HepG2 (cell line): ENCODE data around the gene ZNF217. TPM values are rescaled to one million over a fixed set of nuclear protein-coding genes. Genes with fewer than 3 reads are reported as not detected.

Experiments used
- ATF6 ChIP-seq: sonication (generic); formaldehyde crosslinking; conservative IDR thresholded peaks from 2 replicates; pipeline ENCODE4 v1.4.0; 2020; ENCODE audit warnings: missing genetic modification reagents
- HMGXB3 ChIP-seq: sonication (generic); formaldehyde crosslinking; IDR thresholded peaks from 2 replicates; pipeline ENCODE4 v1.4.0; 2020; ENCODE audit warnings: missing genetic modification reagents, borderline replicate concordance
- KLF12 ChIP-seq: sonication (generic); formaldehyde crosslinking; IDR thresholded peaks from 2 replicates; pipeline ENCODE4 v1.4.0; 2020; ENCODE audit warnings: missing genetic modification reagents, borderline replicate concordance
- KMT2B ChIP-seq: IDR thresholded peaks from 2 replicates; pipeline ENCODE4 v1.6.1; 2016; ENCODE audit warnings: missing genetic modification reagents, missing compliant biosample characterization
- MED1 ChIP-seq: sonication (generic); formaldehyde crosslinking; IDR thresholded peaks from 2 replicates; pipeline ENCODE4 v1.4.0; 2020; ENCODE audit warnings: missing genetic modification reagents
- PHF8 ChIP-seq: sonication (generic); formaldehyde crosslinking; IDR thresholded peaks from 2 replicates; pipeline ENCODE4 v1.5.0; 2020; ENCODE audit warnings: missing genetic modification reagents
- RBM39 ChIP-seq: fragments of 200-400 bp; formaldehyde crosslinking; IDR thresholded peaks from one replicate; pipeline ENCODE4 v1.6.1; 2018; ENCODE audit warnings: antibody characterized with exemption, mild to moderate bottlenecking, low read depth, low read length; ENCODE audit not compliant: poor library complexity, severe bottlenecking
- TBX3 ChIP-seq: fragments of 450-650 bp; IDR thresholded peaks from 2 replicates; pipeline ENCODE4 v1.6.1; 2017; ENCODE audit warnings: antibody characterized with exemption, mild to moderate bottlenecking, inconsistent platforms, borderline replicate concordance
- TRAFD1 ChIP-seq: sonication (generic); formaldehyde crosslinking; IDR thresholded peaks from 2 replicates; pipeline ENCODE4 v1.5.1; 2020; ENCODE audit warnings: missing genetic modification reagents, mild to moderate bottlenecking, borderline replicate concordance
- ZNF235 ChIP-seq: sonication (generic); formaldehyde crosslinking; IDR thresholded peaks from 2 replicates; pipeline ENCODE4 v1.8.1; 2023; ENCODE audit warnings: mild to moderate bottlenecking, missing genetic modification reagents, borderline replicate concordance
- ZNF256 ChIP-seq: sonication (generic); formaldehyde crosslinking; conservative IDR thresholded peaks from 2 replicates; pipeline ENCODE4 v1.4.0; 2020; ENCODE audit warnings: missing genetic modification reagents
- ZNF274 ChIP-seq: sonication (generic); formaldehyde crosslinking; IDR thresholded peaks from 2 replicates; pipeline ENCODE4 v1.5.1; 2020; ENCODE audit warnings: mild to moderate bottlenecking, missing genetic modification reagents
- ZNF558 ChIP-seq: sonication (generic); formaldehyde crosslinking; IDR thresholded peaks from 2 replicates; pipeline ENCODE4 v1.9.0; 2022; ENCODE audit warnings: mild to moderate bottlenecking, missing genetic modification reagents, borderline replicate concordance
- ZNF737 ChIP-seq: sonication (generic); formaldehyde crosslinking; IDR thresholded peaks from 2 replicates; pipeline ENCODE4 v1.5.0; 2020; ENCODE audit warnings: missing genetic modification reagents, mild to moderate bottlenecking, borderline replicate concordance
- ZNF800 ChIP-seq: sonication (generic); formaldehyde crosslinking; IDR thresholded peaks from 2 replicates; pipeline ENCODE4 v1.4.0; 2020; ENCODE audit warnings: missing genetic modification reagents
- polyA plus RNA-seq, 8 experiments: library from polyadenylated mRNA; depleted of rRNA in 3 of 8; stranded (reverse) in 7 of 8; unstranded in 1 of 8; fragments of >200 nt; fragmentation: Illumina TruSeq in 4 of 8; extraction: Trizol in 4 of 8; gene quantifications; 2 replicates each; pipeline versions ENCODE4 v1.2.1 to v1.2.3, GENCODE V29; 2011 to 2016; ENCODE audit warnings: low read depth in 4 of 8, missing spikeins in 1 of 8, mixed read lengths in 1 of 8; ENCODE audit not compliant: insufficient read depth in 1 of 8
- total RNA-seq, 5 experiments: library from RNA; depleted of rRNA; stranded (reverse); fragments of >200 nt; fragmentation: Illumina TruSeq; extraction: Trizol; gene quantifications; 2 replicates each; pipeline ENCODE4 v1.2.3, GENCODE V29; 2016; ENCODE audit warnings: low read depth in 1 of 5

ZNF217 gene
- total and polyA plus RNA-seq, 2 of the 13 experiments (the other 11 are each of a cell fraction or from before 2014, with no cell fraction given) = 22.3 to 29.8 TPM

GRCh38 chr20:53582574-53583351 lies 10.9 kb downstream of the ZNF217 start (continued):
- TF ChIP-seq ATF6 (CRISPR knock-in tag) (no peak), ZNF558 (CRISPR knock-in tag) (no peak), PHF8 (CRISPR knock-in tag) (no peak), RBM39 (no peak), ZNF800 (CRISPR knock-in tag) (no peak), TRAFD1 (CRISPR knock-in tag) (no peak), ZNF235 (no peak), KMT2B (CRISPR knock-in tag) (no peak), ZNF256 (CRISPR knock-in tag) (no peak), ZNF274 (CRISPR knock-in tag) (no peak), ZNF737 (CRISPR knock-in tag) (no peak), HMGXB3 (no peak), TBX3 (no peak), MED1 (CRISPR knock-in tag) (0 out of 2 replicates have a peak, but pooled peaks have one; percentile 45), KLF12 (no peak)
